Measurements from ENCODE around the gene RPS29. TPM values are rescaled to one million over a fixed set of nuclear protein-coding genes. Genes with fewer than 3 reads are reported as not detected.

Gene RPS29
- total and polyA plus RNA-seq, 9 of the 15 experiments (the other 6 are each of a cell fraction or from before 2014, with no cell fraction given) = 1,545 to 5,012 (median 2,448) TPM

- no TSS peak for BruUV-seq (replicated peaks)
- H3K36me3 ChIP-seq (ENCODE audit: control insufficient read depth, insufficient read depth, low read length) = no peaks in the 10 kb centered on the region
- no peaks in the 10 kb centered on the region for H3K9me1 ChIP-seq (ENCODE audit: control insufficient read depth, insufficient read depth, low read length)
- TF ChIP-seq ZFPM2 (CRISPR knock-in tag; IDR thresholded peaks at IDR 0.05) (no peak), MCM3 (IDR thresholded peaks at IDR 0.05) (no peak), EP300 (IDR thresholded peaks at IDR 0.05; ENCODE audit: low read length) (no peak), ZNF316 (IDR thresholded peaks at IDR 0.05) (peak; percentile 51), C11orf30 (IDR thresholded peaks at IDR 0.05; ENCODE audit: low read depth) (peak; percentile 24; the same call in 1 of the 2 replicates), RNF2 (IDR thresholded peaks at IDR 0.05) (no peak), BRD9 (IDR thresholded peaks at IDR 0.05; ENCODE audit: low read depth, partially characterized antibody) (no peak), MAFG (tag; conservative IDR thresholded peaks at IDR 0.05) (peak; percentile 32; the same call in 1 of the 2 replicates)
- intact Hi-C loops (cut with micrococcal nuclease) = loop anchor here (10.0 kb wide), 1 partner anchor 88 kb away; no protein-coding TSS in a partner anchor
- POLR2A ChIA-PET = interaction anchor here (1.1 kb wide), 1 partner anchor 9 kb away, joined by 3 read pairs; no protein-coding TSS in a partner anchor
- FAIRE-seq = no peak
- DNase-seq (ENCODE audit: extremely low read depth in 1 of 4, low spot score in 3 of 4) = no peak
- H4K20me1 ChIP-seq (replicated peaks; ENCODE audit: control insufficient read depth, insufficient read depth, low read length) = no peaks in the 10 kb centered on the region
- no peak overlapping the region for H3K9ac ChIP-seq (ENCODE audit: insufficient read depth in 1 of 2, low read depth in 2 of 2, low read length in 2 of 2)
- no peaks in the 10 kb centered on the region for H3K79me2 ChIP-seq (ENCODE audit: control insufficient read depth, insufficient read depth, low read length)
- ATAC-seq = no peak
- no peak overlapping the region for H3K4me2 ChIP-seq (ENCODE audit: insufficient read depth, low read length)
- H3K27ac ChIP-seq (ENCODE audit: extremely low read depth, low read depth, low read length) = no peak overlapping the region
- no peaks in the 10 kb centered on the region for H3K27me3 ChIP-seq (ENCODE audit: control insufficient read depth in 2 of 2, insufficient read depth in 2 of 2, low read length in 2 of 2)
- no peak overlapping the region for H3K4me3 ChIP-seq
- no peak overlapping the region for H2AFZ ChIP-seq (ENCODE audit: low read depth, low read length)
- H3K4me1 ChIP-seq (replicated peaks in 1 of 2; ENCODE audit: control insufficient read depth in 2 of 2, insufficient read depth in 2 of 2, low read length in 2 of 2) = no peaks in the 10 kb centered on the region
- H3K9me3 ChIP-seq (replicated peaks; ENCODE audit: control insufficient read depth, insufficient read depth, low read depth, low read length) = no peaks in the 10 kb centered on the region
- in situ Hi-C loops (cut with MboI) = no loop called here
- CTCF ChIA-PET (ENCODE audit: low intra/inter-chr PET ratio) = no interaction called here
Observed at GRCh38 chr14:49553106-49553505, 33.1 kb downstream of the RPS29 start.

GRCh38 chr14:49551569-49551968, 34.6 kb downstream of the RPS29 start:
- WGBS (ENCODE audit: insufficient coverage, low coverage, missing lambda C conversion rate) = 0% methylated on average over 2 of the region's 2 CpGs
- H2AFZ ChIP-seq (ENCODE audit: low read depth, low read length) = no peak overlapping the region
- H3K4me1 ChIP-seq (replicated peaks in 1 of 2; ENCODE audit: control insufficient read depth in 2 of 2, insufficient read depth in 2 of 2, low read length in 2 of 2) = no peaks in the 10 kb centered on the region
- no peaks in the 10 kb centered on the region for H3K9me1 ChIP-seq (ENCODE audit: control insufficient read depth, insufficient read depth, low read length)
- no peak overlapping the region for H3K4me2 ChIP-seq (ENCODE audit: insufficient read depth, low read length)
- in situ Hi-C loops (cut with MboI) (no loop called here), intact Hi-C loops (cut with micrococcal nuclease) (loop anchor here (10.0 kb wide), 1 partner anchor 87 kb away; no protein-coding TSS in a partner anchor)
- no peaks in the 10 kb centered on the region for H3K9me3 ChIP-seq (replicated peaks; ENCODE audit: control insufficient read depth, insufficient read depth, low read depth, low read length)
- ChIA-PET CTCF (ENCODE audit: low intra/inter-chr PET ratio) (no interaction called here), POLR2A (interaction anchor here (0.9 kb wide), 1 partner anchor 28 kb away, joined by 3 read pairs; no protein-coding TSS in a partner anchor)
- DNase-seq (ENCODE audit: extremely low read depth in 1 of 4, low spot score in 3 of 4) = no peak
- ATAC-seq = no peak
- H3K27me3 ChIP-seq (ENCODE audit: control insufficient read depth in 2 of 2, insufficient read depth in 2 of 2, low read length in 2 of 2) = no peaks in the 10 kb centered on the region
- H3K27ac ChIP-seq (ENCODE audit: extremely low read depth, low read depth, low read length) = no peak overlapping the region
- no peak overlapping the region for H3K9ac ChIP-seq (ENCODE audit: insufficient read depth in 1 of 2, low read depth in 2 of 2, low read length in 2 of 2)
- BruUV-seq (replicated peaks) = no TSS peak
- no peaks in the 10 kb centered on the region; the same call in 1 of the 2 replicates for H4K20me1 ChIP-seq (replicated peaks; ENCODE audit: control insufficient read depth, insufficient read depth, low read length)
- H3K4me3 ChIP-seq = no peak overlapping the region
- FAIRE-seq = no peak
- no peaks in the 10 kb centered on the region for H3K79me2 ChIP-seq (ENCODE audit: control insufficient read depth, insufficient read depth, low read length)
- H3K36me3 ChIP-seq (ENCODE audit: control insufficient read depth, insufficient read depth, low read length) = no peaks in the 10 kb centered on the region
- TF ChIP-seq XRCC5 (IDR thresholded peaks at IDR 0.05; ENCODE audit: low read depth, low read length) (no peak), FIP1L1 (IDR thresholded peaks at IDR 0.05; ENCODE audit: low read depth, low read length, poor library complexity, severe bottlenecking) (no peak), ZNF121 (CRISPR knock-in tag; conservative IDR thresholded peaks at IDR 0.05) (peak; percentile 35; the same call in 1 of the 2 replicates), SMARCA4 (IDR thresholded peaks at IDR 0.05) (no peak), ZEB2 (IDR thresholded peaks at IDR 0.05) (no peak), MTA3 (IDR thresholded peaks at IDR 0.05; ENCODE audit: borderline replicate concordance) (no peak), HBP1 (CRISPR knock-in tag; IDR thresholded peaks at IDR 0.05) (no peak), TCFL5 (CRISPR knock-in tag; conservative IDR thresholded peaks at IDR 0.05) (no peak), CBX8 (IDR thresholded peaks at IDR 0.05; ENCODE audit: borderline replicate concordance, extremely low read depth, low read depth, low read length, poor library complexity, severe bottlenecking) (no peak), RBM25 (IDR thresholded peaks at IDR 0.05; ENCODE audit: low read depth, low read length, severe bottlenecking) (peak; percentile 21), OTX1 (CRISPR knock-in tag; IDR thresholded peaks at IDR 0.05) (no peak), ZNF780A (CRISPR knock-in tag; IDR thresholded peaks at IDR 0.05) (no peak)
